Forelimb muscle (tissue), 1 donor: ENCODE data around the gene FAM227B. TPM values are rescaled to one million over a fixed set of nuclear protein-coding genes. Genes with fewer than 3 reads are reported as not detected.
"Not testable (repeated sequence)": the region's sequence is repeated elsewhere in the genome, so short reads cannot be mapped to it uniquely, and the experiment has no call there.

Experiments used
- DNase-seq: peaks from one replicate; pipeline ENCODE4 v3.0.0-alpha.2; 2013; ENCODE audit warnings: low read depth
- polyA plus RNA-seq: library from polyadenylated mRNA; unstranded; fragments of 120-200 nt; gene quantifications from one replicate; pipeline ENCODE4 v1.2.1, GENCODE V29; 2013; ENCODE audit not compliant: insufficient read length

Gene FAM227B
- polyA plus RNA-seq, 1 donor: 7.7 TPM

DNA sequence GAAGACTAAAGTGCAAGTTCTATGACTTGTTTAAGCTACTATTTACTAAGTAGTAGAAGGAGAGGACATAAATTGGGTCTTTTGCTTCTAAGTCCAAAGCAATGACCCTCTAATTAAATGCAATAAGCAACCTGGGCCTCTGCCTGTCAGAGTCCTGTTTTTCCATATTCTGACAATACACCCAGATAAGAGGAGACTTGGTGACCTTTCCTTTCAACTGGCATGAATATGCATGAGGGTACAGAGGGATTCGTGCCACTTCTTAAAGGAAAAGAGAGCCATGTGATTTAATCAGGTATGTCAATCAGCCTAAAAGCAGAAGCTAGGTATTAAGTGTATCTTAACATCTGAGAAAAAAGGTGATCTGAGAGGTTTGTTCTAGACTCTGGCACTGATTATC is 248.3 kb downstream of the FAM227B start:
- DNase-seq: no peak

DNA sequence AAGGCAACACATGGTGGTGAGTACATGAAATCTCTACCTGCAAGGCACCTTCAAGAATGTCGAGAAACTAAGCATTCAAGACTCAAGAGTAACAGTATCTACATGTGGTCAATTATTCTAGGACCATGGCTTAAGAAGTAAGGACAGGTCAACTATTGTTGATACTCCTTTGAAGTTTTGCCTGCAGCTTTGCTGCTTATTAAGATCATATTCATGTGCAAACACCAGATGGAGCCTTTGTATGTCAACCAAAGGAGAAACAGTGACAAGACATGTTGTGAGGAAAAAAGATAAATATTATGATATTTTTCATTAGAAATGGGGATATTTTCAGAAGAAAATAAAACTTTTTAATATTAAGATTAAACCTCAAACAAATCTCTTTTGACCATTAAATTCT is 249.8 kb downstream of the FAM227B start:
- no peak for DNase-seq

DNA sequence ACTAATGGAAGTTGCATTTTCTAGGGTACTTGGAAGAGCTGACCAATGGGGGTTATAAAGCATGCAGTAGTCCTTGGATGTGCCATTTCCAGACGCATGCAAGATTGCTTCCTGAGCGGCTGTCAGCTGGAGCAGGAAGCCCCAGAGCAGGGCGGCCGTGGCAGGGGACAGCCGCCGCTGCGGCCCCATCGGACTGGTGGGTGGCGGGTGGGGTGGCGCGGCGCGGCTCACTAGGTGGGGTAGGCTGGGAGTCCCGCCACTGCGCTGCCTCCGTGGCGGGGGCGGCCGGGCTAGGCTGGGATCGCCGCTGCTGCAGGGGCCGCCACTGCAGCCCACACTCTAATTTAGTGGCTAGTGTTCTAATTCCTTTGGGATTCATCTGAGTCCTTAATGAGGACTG is 254.1 kb downstream of the FAM227B start:
- DNase-seq: no peak

DNA sequence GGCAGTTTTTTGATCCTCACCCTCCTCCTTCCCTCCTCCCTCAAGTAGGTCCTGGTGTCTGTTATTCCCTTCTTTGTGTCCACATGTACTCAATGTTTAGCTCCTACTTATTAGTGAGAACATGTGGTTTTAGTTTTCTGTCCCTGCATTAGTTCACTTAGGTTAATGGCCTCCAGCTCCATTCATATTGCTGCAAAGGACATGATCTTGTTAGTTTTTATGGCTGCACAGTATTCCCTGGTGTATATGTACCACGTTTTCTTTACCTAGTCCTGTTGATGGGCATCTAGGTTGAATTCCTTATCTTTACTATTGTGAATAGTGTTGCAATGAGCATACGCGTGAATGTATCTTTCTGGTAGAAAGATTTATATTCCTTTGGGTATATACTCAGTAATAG is 259.2 kb downstream of the FAM227B start:
- DNase-seq: no peak

DNA sequence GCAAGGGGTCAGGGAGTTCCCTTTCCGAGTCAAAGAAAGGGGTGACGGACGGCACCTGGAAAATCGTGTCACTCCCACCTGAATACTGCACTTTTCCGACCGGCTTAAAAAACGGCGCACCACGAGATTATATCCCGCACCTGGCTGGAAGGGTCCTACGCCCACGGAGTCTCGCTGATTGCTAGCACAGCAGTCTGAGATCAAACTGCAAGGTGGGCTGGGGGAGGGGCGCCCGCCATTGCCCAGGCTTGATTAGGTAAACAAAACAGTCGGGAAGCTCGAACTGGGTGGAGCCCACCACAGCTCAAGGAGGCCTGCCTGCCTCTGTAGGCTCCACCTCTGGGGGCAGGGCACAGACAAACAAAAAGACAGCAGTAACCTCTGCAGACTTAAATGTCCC is 266.2 kb downstream of the FAM227B start:
- DNase-seq: not testable (repeated sequence)

DNA sequence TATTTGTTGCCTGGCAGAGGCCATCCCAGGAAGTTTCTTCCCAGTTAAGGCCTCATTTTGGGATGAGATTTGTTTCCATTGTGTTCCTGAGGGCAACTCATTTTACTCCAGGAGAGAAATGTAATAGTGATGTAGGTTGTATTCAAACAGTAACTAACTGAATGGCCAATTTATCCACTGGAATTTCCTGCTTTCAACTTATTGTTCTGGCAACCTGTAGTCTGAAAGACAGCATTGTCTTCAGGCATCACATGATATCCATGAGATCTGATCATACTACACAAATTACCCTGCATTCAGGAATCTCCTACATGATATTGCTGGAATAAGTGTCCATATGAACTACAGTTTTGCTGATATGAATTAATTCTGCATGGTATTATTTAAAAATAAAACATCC is 277.1 kb downstream of the FAM227B start:
- no peak for DNase-seq

DNA sequence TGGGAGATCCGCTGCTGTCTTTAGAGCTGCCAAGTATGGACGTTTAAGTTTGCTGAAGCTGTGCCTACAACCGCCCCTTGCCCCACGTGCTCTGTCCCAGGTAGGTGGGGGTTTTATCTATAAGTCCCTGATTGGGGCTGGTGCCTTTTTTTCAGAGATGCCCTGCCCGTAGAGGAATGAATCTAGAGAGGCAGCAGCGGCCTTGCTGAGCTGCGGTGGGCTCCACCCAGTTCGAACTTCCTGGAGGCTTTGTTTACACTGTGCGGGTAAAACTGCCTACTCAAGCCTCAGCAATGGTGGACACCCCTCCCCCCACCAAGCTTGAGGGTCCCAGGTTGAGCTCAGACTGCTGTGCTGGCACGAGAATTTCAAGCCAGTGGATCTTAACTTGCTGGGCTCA is 281.0 kb downstream of the FAM227B start:
- DNase-seq: no peak

DNA sequence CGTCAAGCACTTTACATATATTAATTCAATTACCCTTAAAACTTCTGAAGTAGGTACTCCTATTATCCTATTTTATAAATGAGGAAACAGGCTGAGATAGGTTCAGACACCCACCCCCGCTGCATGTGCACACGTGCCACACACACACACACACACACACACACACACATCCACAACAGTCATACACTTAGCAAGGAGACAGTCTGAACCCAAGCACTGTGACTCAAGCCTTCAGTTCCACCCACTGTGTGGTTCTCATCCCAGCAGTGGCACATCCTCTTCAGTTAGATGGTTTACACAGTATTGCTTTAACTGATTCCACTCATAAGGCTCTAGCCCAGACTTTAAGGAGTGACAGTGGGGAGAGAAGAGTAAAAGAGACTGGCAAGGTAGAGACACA is 288.7 kb downstream of the FAM227B start:
- no peak for DNase-seq

DNA sequence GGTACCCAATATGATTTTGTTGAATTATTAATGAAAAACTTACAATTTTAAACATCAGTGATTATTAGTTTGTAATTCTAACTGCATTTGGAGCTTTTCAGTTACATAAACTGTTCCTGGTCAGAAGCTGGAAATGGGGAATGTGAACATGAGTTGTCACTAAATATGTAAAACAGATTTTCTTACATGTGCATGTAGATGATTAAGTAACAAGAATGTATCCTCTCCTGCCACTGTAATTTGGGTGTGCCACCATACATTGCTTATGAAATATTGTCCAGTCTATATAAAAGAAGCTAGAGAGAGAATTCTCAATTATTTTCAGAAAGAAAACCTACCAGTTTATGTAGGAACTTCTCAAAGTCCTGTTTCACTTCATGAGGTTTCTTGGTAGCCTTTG is 289.2 kb downstream of the FAM227B start:
- DNase-seq: no peak

DNA sequence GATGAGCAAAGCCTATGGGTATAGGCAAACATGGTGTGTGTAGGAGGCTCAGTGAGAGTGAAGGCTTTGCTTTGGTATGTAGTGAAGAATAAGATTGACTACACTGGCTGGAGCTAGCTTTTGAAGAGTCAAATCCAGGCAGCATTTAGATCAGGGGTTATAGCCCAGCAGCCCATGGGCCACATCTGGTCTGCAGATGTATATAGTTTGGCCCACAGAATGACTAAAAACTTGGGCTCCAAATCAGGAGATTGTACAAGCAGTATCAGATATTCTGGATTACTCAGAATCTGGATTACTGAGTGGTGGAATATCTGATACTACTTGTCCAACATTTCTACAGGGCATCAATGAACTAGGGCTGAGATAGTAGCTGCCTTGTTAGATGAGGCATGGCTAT is 290.5 kb downstream of the FAM227B start:
- DNase-seq: no peak

DNA sequence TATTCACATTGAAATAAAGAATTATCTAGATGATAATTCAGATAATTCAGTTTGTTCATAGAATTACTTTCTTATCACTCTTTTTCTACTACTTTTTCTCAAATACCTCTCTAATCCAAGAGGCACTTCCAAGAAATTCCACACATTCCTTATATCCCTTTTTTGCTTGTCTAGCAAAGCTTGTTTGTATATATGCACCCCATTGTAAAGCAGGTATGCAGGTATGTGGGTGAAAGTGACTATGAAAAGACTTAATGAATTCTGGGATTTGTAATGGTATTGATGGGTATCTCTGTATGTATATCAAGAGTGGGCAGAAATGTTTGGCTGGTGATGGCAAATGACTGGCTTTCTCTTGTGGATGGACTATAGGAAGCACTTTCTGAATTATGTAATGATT is 291.7 kb downstream of the FAM227B start:
- DNase-seq: no peak

DNA sequence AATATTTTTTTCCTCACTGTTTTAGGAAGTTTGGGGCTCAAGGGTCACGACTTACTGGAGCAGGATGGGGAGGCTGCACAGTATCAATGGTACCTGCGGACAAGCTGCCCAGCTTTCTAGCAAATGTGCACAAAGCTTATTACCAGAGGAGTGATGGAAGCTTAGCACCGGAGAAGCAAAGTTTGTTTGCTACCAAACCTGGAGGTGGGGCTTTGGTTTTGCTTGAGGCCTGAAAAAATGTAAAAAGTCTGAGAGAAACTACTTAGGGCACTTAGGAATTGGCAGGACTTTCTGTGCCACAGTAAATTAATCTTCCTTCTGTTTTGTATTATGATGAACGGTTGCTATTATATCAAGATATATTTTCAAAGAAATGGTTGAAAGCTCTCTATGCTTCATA is 292.7 kb downstream of the FAM227B start:
- DNase-seq: no peak

DNA sequence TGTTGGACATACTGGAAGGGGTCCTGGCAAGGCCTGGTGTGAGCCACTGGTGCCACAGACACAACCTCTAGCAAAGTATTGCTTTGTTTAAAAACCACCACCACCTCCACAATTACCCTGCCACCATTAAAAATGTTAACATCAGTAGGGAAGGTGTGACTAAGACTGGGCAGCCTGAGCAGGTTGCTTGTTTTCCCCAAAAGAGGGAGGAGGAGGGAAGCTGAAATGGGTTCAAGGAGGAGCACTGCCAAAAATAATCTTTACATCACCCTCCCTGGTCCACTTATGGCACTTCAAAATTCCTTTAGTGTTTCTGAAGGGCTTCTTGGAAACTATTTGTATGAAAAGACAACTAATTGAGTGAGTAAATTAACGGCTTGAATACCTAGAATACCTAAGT is 297.4 kb downstream of the FAM227B start:
- no peak for DNase-seq

DNA sequence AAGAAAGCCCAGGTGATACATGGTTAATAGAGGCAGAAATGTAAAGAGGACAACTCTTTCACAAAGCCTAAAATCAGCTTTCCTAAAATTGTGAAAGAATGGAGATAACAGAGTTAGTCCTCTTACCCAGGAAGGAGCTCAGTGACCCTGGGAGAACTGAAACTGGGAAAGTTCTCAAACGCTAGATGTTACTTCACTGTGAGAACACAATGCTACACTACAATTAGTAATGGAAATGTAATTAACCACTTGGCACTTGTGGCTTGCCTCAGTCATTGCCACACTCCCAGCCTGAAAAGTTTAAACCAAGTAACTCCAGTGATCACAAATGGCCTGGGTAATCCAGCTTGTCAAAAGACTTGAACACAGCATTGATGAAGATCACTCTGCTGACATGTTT is 300.3 kb downstream of the FAM227B start:
- no peak for DNase-seq

DNA sequence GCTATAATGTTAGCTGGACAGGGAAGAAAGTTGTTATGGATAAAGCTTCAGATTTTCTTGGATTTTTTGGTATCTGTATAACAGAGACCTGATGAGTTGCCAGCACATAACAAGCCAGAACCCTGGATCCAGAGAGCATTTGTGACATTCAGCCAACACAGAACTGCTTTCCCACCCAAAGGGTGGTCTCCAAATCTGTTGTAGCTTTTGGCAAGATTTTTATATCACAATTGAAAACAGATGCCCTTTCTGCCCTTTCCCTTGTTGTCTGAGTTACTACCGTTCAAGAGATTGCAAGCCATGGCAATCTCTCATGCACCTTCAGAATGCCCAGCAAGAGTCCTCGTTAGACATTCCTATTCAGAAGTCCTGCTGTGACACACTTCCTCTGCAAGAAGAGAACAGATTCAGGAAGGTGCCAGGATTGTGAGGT is 305.2 kb downstream of the FAM227B start:
- peak; percentile 16 for DNase-seq

DNA sequence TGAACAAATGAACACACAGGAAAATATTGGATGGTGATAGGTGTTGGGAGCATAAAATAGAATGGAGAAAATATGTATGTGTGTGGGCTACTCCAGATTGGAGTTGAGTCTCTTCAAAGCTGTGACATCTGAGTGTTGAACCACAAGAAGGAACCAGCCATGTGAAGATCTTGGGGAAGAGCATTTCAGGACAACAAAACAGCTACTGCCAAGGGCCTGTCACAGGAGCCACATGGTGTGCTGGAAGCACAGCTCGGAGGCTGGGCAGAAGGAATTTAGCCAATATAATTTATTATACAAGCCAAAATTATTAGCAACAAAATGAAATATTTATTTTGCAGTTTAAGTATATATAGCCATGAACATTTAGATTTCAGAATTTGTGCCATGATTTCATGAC is 305.9 kb downstream of the FAM227B start:
- no peak for DNase-seq

DNA sequence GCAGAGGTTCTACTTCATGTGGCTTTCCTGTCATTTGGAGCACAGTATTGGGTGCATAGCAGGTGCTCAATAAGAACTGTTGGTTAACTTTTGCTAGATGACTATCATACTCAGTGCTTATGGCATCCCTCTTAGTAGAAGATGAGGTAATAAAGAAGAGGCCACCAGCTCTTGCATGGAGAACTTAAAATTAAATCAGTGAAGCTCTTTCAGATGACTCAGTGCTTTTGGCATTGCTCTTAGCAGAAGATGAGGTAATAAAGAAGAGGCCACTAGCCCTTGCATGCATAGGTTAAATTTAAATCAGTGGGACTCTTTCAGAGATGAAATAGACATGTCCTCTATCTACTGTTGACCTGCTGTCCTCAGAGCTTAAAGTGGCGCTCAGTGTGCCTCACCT is 307.0 kb downstream of the FAM227B start:
- no peak for DNase-seq

DNA sequence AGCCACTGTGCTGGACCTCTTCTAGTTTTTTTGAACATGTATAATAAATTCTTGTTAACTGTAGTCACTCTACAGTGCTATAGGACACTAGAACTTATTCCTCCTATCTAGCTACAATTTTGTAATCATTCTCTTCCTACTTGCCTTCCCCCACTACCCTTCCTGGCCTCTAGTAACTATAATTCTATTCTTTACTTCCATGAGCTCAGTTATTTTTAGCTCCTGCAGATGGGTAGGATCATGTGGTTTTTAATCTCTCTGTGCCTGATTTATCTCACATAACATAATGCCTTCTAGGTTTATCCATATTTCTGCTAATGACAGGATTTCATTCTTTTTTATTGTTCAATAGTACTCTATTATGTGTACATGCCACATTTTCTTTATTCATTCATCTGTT is 310.7 kb downstream of the FAM227B start:
- DNase-seq: no peak

DNA sequence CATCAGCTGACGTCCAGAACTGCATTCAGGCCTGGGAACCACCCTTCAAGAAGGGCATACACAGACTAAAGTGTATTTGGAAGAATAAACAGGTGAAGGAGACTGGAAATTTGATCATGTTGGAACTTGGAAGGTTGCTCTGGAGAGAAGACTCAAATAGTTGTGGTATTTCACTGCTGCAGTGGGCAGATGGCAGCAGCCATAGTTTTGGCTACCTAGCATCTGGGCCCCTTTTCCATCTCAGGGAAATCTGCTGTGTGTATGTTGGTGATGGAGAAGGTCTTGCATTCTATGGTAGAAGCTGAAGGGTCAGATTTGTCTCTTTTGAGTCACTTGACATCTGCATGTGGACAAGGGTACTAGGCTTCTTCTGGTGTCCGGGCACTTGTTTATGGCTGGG is 311.9 kb downstream of the FAM227B start:
- DNase-seq: no peak

DNA sequence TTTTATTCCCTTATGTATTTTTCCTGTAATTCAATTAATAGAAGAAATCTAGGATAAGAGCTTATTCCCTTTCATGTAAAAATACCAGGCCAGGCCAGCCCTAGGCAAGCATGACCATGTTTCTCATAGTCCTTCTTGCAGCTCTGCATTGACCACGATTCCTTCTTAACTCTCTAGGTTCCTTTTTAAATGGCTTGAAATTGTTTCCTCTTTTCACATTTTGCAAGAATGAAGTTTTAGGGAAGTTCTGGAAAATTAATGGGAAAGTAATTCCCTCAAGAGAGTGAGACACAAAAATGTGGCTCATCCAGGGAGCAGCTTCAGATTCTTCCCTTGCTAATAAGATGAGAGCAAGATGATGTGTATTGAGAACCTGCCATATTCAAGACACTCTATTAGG is 314.1 kb downstream of the FAM227B start:
- DNase-seq: no peak

DNA sequence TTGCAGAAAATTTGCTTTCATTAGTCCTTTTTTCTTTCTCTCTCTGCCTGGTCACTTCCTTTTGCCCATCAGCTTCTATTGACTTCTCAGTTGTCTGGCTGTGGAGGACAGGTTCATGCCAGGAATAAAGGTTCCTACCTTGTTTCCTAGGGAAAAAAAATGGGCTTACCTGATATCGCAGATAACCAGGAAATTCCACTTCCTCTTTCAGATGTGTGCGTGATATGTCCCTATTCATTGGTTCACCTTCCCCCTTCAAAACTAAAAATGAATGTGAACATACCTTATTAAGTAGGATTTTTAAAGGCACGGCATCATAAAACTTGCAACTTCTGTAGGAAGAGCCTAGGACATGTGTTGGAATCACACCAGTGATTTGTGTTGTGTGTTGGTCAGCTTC is 317.6 kb downstream of the FAM227B start:
- no peak for DNase-seq

DNA sequence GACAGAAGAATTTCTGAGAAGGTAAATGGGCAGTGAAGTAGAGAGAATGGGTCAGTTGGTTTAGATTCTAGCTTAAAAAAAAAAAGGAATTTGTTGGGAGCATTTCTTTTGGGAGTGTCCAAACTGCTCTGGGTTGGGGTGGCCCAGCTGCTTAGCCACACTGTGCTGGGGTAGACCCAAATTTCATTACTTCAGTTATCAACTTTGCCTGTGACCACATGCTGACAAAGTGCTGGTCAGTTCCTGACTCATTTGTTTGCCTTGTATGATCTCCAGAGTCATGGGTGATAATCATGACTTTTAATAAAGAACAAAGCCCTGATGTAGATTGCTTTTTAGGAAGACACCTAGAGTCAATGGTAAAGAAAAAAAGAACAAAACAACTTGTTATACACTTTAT is 319.1 kb downstream of the FAM227B start:
- no peak for DNase-seq

DNA sequence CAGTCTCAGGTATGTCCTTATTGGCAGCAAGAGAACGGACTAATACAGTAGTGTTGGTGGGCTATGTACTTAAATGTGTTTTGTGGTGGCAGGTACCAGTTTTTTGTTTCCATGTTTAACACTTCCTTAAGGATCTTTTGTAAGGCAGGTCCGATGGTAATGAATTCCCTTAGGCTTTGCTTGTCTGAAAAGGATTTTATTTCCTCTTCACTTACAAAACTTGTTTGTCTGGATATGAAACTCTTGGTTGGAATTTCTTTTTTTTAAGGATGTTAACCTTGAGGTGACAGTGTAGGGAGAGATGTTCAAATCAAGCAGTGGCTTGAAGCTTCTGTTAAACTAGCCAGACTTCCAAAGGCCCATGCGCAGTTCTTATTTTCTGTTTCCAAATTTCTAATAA is 319.8 kb downstream of the FAM227B start:
- DNase-seq: no peak

DNA sequence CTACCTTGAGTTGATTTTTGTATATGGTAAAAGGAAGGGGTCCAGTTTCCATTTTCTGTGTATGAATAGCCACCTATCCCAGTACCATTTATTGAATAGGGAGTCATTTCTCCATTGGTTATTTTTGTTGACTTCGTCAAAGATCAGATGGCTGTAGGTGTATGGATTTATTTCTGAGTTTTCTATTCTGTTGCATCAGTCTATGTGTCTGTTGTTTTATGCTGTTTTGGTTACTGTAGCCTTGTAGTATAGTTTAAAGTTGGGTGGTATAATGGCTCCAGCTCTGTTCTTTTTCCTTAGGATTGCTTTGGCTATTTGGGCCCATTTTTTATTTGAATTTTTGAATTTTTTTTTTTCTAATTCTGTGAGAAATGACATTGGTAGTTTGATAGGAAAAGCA is 323.0 kb downstream of the FAM227B start:
- DNase-seq: no peak

DNA sequence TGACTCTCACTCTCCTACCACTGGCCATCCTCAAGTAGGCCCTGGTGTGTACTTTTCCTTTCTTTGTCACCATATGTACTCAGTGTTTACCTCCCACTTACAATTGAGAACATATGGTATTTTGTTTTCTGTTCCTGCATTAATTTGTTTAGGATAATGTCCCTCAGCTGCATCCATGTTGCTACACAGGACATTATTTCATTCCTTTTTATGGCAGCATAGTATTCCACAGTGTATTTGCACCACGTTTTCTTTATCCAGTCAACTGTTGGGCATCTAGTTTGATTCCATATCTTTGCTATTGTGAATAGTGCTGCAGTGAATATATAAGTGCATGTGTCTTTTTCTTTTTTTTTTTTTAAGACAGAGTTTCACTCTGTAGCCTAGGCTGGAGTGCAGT is 324.4 kb downstream of the FAM227B start:
- DNase-seq: no peak
